ENCODE data around the gene GNG12.
A peak's percentile ranks its signal among the peaks of the same experiment; 100 is the strongest.
"Not testable (repeated sequence)": the region's sequence is repeated elsewhere in the genome, so short reads cannot be mapped to it uniquely, and the experiment has no call there.

GNG12 gene

GRCh38 chr1:67749844-67750690, 83.2 kb downstream of the GNG12 start:
- DNase-seq = no peak

- DNase-seq = no peak
Measured at GRCh38 chr1:67749263-67749843, 83.9 kb downstream of the GNG12 start.

- DNase-seq = no peak
Measured at GRCh38 chr1:67748630-67749029, 84.6 kb downstream of the GNG12 start.

GRCh38 chr1:67747671-67748546, 85.4 kb downstream of the GNG12 start:
- no peak for DNase-seq

GRCh38 chr1:67745875-67746698, 87.2 kb downstream of the GNG12 start:
- DNase-seq = no peak

GRCh38 chr1:67743072-67743725, 90.1 kb downstream of the GNG12 start:
- no peak for DNase-seq

- no peak for DNase-seq
Measured at GRCh38 chr1:67741736-67742135, 91.5 kb downstream of the GNG12 start.

GRCh38 chr1:67741121-67741520, 92.1 kb downstream of the GNG12 start:
- no peak for DNase-seq

- DNase-seq = peak; percentile 63
Measured at GRCh38 chr1:67740543-67740942, 92.7 kb downstream of the GNG12 start.

- no peak for DNase-seq
Measured at GRCh38 chr1:67739361-67739760, 93.9 kb downstream of the GNG12 start.

GRCh38 chr1:67738401-67738800, 94.9 kb downstream of the GNG12 start:
- no peak for DNase-seq

- DNase-seq = no peak
Measured at GRCh38 chr1:67737875-67738274, 95.4 kb downstream of the GNG12 start.

- DNase-seq = no peak
Measured at GRCh38 chr1:67736750-67737149, 96.5 kb downstream of the GNG12 start.

GRCh38 chr1:67735806-67736627, 97.2 kb downstream of the GNG12 start:
- no peak for DNase-seq

- DNase-seq = no peak
Measured at GRCh38 chr1:67735206-67735605, 98.1 kb downstream of the GNG12 start.

GRCh38 chr1:67734323-67734690, 99.0 kb downstream of the GNG12 start:
- DNase-seq = no peak

- no peak for DNase-seq
Measured at GRCh38 chr1:67733681-67734322, 99.5 kb downstream of the GNG12 start.

- peak; percentile 52 for DNase-seq
Measured at GRCh38 chr1:67732750-67733151, 100.5 kb downstream of the GNG12 start.

- no peak for DNase-seq
Measured at GRCh38 chr1:67731322-67731721, 101.9 kb downstream of the GNG12 start.

GRCh38 chr1:67730312-67730711, 103.0 kb downstream of the GNG12 start:
- DNase-seq = not testable (repeated sequence)

- DNase-seq = no peak
Measured at GRCh38 chr1:67729872-67730271, 103.4 kb downstream of the GNG12 start.

Measured in NCI-H82 (cell line).